Measurements from ENCODE around the gene PPP1R27.

DNA sequence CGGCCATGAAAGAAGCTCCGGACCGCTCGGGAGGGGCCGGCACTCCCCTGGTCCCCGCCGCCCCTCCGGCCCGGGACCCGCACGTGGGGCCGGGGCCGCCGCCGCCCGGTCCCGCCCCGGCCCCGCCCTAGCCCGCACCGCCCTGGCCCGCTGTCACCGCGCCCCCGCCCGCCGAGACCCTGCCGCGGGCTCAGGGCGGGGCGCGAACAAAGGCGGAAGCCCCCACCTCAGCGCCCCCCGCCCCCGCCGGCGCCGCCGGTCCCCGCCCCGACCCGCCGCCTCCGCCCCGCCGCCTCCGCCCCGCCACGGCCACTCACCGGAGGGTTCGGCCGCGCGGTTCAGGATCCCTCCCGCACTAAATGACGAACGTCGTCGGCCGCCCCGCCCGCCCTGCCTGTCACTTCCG is 36.1 kb upstream of the PPP1R27 start, which contains the start of gene ARHGDIA:
- TF ChIP-seq POLR2A (IDR thresholded peaks at IDR 0.05; ENCODE audit: low read length) (no peak), GATA1 (IDR thresholded peaks at IDR 0.05; ENCODE audit: low read depth, low read length) (no peak)
